ENCODE data around the gene NAB1.
"Not testable (repeated sequence)": the region's sequence is repeated elsewhere in the genome, so short reads cannot be mapped to it uniquely, and the experiment has no call there.

NAB1 gene

DNA sequence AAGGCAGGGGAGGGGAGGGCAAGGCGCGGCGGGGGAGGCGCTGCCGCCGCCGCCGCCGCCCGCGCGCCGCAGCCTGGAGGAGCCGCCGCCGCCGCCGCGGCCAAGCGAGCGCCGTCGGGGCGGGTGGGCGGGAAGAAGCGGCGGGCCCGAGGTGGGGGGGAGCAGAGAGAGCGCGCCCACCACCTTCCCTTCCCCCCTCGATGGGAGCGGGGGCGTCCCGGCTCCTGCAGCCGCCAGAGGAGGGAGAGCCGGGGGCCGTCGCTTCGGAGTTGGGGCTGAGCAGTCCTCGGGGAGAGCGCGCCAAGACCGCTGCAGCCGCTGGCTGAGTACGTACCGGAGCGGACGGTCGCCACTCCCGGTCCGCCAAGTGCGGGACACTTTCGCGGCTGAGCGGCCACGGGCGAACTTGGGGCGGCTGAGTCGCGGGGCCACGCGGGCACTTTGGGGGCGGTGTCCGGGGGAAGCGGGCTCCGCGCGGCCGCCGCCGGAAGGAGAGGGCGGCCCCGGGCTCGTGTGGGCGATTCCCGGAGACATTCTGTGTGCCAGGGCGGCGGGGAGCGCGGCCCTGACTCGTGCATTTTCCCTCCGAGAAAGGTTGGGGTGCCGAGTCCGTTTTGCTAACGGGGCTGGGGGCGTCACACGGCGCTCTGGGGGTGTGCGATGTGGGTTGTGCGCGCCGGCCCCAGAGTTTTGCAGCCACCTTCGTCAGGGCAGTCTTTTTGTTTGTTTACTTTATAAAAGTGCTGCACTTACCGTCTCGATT is at the start of gene NAB1:
Gene NAB1, plus strand, starts transcription at position 49 of the 763 bp plus-strand sequence. CDS start 10,094 bp downstream, outside the sequence.
- DNase-seq: peak; percentile 70

DNA sequence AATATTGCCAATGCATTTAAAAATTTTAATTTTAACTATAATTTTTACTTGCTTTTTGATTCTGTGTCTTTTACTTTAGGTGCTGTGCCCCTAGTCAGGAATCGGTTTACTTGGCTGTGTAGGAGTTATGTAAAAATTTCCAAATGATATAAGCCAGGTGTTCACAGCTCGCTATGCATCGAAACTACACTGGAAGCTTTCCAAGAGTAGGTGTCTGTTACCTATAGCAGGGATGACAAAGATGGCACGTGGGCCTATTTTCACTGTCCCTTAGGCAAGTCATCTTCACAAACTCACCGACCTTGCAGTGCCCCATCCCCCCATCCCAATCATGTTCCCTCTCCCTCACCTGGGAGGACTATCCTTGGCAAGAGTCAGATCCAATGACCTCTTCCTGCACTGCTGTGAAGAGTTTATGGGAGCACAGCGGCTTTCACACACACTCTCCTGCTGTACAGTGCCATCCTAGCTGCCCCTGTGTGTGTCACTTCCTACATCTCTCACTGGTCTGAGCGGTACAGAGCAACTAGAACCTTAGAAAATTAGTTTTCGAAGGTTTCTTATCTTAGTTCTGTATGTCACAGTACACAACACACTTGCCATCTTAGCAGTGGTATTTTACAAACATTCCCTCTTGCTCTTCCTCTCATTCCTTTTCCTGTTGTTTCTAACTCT is 49.2 kb upstream of the NAB1 start:
- no peak for DNase-seq

DNA sequence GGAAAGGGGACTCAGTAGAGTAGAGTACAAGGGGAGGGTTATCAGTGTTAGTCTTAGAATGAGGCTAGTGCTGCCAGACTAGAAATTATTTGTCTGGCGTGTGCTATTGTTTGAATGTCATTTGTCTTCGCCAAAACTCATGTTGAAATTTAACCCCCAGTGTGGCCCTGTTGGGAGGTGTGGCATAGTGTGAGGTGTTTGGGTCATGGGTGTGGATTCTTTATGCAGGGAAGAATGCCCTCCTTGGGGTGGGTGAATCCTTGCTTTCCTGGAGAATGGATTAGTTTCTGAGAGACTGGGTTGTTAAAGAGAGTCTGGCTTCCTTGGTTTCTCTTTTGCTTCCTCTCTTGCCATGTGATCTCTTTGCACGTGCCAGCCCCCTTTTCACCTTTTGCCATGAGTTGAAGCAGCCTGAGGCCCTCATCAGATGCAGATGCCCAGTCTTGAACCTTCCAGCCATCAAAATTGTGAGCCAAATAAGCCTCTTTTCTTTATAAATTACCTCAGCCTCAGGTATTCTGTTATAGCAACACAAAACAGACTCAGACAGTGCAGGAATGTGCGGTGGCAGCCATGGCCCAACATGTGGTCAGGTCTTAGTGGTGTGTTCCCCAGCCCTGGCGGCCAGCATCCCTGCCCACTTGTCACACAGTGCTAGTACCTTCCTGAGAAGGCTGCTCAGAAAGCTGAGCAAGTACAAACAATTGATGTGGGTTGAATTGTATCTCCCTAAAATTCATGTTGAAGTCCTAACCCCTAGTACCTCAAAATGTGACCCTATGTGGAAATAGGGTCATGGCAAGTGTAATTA is 48.4 kb upstream of the NAB1 start:
- DNase-seq: no peak

- no peak for DNase-seq
These were observed 45.5 kb upstream of the NAB1 start for GRCh38 chr2:190603374-190603773.

DNA sequence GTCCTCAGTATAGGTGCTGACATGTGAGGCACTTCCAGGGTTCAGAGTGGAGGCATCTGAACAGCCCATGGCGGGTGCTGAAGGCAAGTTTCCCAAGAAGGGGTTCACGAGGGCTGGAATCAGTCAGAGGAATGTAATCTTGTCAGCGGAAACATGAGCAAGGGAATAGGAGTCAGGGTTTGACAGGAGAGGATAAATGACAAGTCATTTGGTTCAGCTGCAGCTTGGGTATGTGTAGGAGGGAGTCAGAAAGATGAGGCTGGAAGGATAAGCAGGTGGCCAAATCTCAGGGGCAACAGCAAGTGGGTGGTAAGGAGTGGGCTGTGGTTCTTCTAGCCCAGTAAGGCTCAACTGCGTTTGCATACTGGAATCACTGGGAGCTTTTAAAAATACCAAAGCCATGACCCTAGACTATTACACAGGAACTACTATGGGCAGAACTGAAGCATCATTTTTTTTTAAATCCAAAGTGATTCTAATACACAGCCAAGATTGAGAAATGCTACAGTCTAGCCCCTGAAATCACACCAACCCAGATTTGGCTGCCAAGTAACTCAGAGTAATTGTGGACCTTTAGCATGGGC is 41.8 kb upstream of the NAB1 start:
- DNase-seq: no peak

GRCh38 chr2:190607657-190608357 is 41.1 kb upstream of the NAB1 start:
- no peak for DNase-seq

DNA sequence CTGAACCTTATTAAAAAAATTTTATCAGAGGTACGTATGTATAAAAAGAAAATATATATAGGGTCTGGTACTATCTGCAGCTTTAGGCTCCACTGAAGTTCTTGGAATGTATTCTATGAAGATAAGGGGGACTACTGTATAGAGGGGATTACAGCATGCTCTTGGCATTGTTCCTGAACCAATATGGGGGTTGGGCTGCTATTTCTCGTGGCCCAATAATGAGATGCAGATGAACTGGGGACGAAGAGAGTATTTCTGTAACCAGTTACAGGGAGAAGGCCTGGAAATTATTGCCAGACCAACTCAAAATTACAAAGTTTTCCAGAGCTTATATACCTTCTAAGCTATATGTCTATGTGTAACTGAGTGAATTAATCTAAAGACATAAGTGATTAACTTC is 40.0 kb upstream of the NAB1 start:
- DNase-seq: not testable (repeated sequence)

DNA sequence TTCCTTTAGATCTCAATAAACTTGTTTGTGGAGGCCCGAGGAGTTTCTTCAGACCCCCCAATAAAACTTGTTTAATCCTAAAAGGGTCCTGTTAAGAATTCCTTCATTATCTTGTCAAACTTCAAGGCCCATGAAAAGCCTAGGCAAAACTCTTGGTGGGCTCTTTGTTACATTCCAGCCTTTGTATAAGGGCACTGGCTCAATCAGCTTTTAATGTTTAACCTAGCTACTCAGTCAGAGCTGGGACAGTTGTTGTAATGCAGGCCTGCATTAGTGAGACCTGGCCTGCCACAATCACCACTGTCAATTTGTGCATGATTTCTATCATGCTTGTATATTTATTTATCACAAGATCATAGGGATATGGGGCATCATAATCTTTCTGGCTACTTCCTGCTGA is 39.5 kb upstream of the NAB1 start:
- not testable (repeated sequence) for DNase-seq

DNA sequence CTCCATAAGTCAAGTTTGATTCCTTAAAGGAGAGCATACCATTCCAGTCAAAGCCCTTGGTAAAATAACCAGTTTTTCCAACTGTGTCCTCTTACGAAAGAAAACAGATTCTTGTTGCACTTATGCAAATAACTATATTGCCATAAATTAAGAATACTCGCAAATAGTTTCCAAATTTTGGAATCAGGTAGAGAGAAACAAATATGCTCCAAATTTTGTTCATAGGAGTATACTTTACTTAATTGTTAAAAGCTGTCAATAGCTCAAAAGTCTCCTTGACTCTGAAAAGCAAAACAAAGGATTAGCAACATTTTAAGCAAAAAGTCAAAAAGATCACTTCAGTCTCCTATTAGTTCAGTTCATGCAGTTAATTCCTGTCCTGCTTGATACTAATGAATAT is 38.4 kb upstream of the NAB1 start:
- DNase-seq: not testable (repeated sequence)

GRCh38 chr2:190615555-190616200 is 33.2 kb upstream of the NAB1 start:
- no peak for DNase-seq

GRCh38 chr2:190618030-190618429 is 30.9 kb upstream of the NAB1 start:
- no peak for DNase-seq

DNA sequence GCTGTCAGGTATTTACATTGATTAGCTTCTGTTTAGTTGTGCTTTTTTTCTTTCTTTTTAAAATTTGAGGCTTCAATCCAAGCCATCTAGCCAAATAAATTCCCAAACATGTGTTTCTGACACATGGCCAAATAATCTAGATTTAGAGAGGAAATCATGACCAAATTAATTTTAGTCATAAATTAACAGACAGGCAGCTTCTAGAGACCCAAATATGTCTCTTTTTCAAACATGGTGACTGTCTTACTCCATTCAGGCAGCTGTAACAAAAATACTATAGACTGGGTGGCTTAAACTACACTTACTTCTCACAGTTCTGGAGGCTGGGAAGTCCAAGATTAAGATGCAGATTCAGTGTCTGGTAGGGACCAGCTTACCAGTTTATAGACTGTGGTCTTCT is 23.2 kb upstream of the NAB1 start:
- DNase-seq: no peak

DNA sequence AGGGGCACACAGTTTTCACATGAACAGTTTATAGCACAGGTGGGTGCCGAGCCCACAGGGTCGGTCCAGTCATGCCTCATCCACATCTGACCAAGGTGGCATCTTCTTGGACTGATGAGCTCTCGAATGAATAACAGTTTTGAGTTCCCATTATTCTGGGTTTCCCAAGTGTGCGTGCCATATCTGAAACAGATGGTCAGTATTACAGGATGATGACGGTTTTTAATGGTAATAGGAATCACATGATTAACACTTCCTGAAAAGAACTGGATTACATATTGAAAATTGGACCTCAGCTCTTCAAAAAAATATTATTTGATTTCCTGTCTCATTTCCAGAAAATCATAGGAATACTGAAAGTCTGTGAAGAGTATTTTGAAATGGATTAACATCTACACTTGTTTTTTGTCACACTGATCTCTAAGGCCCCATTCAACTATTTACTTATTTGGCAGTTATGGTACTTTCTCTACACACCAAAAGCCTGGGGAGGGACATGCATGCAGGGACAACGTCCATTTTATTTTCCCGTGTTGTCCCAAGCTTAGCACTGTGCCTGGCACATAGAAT is 22.2 kb upstream of the NAB1 start:
- DNase-seq: no peak

- no peak for DNase-seq
These were observed 21.2 kb upstream of the NAB1 start for GRCh38 chr2:190627448-190628412.

DNA sequence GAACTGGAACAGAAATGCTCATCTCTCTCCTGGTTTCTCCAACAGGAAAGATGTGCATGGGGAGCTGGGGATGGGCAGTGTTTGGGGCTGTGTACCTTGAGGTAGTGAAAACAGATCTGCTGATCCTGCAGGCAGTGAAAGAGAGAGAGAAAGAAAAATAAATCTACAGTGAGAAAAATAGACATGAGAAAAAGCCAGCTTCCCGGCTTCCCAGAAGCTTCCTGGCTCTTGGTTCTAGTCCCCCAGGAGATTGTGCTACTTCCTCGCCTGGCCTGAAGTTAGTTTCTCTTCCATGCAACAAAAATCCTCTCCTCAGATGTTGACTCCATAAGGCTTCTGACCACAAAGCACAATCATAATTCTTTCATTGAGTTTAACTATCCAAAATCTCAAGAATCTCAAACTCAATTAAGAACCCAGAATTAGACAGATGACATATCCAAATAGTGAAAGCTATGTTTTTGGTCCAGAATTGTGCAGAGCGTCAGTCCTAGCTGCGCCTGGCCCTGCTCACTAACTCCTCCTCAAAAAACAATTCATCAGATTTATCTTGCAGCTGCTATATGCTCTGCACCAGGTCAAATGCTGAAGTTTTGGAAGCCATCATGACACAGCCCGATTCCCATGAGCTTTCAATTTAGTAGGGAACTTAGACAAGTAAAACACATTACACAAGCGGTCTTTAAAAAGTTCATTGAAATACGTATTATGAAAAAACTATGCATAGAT is 20.1 kb upstream of the NAB1 start:
- no peak for DNase-seq

- DNase-seq: no peak
These were observed 14.5 kb upstream of the NAB1 start for GRCh38 chr2:190634381-190634780.

DNA sequence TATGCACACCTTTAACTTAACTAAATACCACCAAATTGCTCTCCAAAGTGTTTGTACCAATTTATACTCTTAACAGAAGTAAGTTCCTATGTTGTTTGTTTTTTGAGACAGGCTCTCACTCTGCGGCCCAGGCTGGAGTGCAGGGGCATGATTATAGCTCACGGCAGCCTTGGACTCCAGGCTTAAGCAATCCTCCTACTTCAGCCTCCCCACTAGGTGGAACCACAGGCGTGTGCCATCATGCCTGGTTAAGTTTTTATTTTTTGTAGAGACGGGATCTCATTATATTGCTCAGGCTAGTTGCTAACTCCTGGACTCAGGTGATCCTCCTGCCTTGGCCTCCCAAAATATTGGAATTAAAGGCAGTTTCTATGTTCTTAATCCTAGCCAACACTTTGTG is 13.1 kb upstream of the NAB1 start:
- DNase-seq: peak; percentile 32

GRCh38 chr2:190636361-190636760 is 12.5 kb upstream of the NAB1 start:
- DNase-seq: no peak

GRCh38 chr2:190637281-190637734 is 11.6 kb upstream of the NAB1 start:
- DNase-seq: no peak
